ENCODE results near the gene ING4. TPM values are rescaled to one million over a fixed set of nuclear protein-coding genes. Genes with fewer than 3 reads are reported as not detected.

Gene ING4
- total and polyA plus RNA-seq, 2 of the 13 experiments (the other 11 are each of a cell fraction or from before 2014, with no cell fraction given), result 14.4 to 32.4 TPM

- TF ChIP-seq ZBTB7A (CRISPR knock-in tag; IDR thresholded peaks at IDR 0.05), result peak; percentile 52; the same call in 1 of the 2 replicates
- TF ChIP-seq, protein P1, sequence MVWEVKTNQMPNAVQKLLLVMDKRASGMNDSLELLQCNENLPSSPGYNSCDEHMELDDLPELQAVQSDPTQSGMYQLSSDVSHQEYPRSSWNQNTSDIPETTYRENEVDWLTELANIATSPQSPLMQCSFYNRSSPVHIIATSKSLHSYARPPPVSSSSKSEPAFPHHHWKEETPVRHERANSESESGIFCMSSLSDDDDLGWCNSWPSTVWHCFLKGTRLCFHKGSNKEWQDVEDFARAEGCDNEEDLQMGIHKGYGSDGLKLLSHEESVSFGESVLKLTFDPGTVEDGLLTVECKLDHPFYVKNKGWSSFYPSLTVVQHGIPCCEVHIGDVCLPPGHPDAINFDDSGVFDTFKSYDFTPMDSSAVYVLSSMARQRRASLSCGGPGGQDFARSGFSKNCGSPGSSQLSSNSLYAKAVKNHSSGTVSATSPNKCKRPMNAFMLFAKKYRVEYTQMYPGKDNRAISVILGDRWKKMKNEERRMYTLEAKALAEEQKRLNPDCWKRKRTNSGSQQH (CRISPR knock-in tag; IDR thresholded peaks at IDR 0.05; ENCODE audit: low read depth), result peak; percentile 39; the same call in 1 of the 2 replicates
- peak; percentile 21; the same call in 1 of the 2 replicates for TF ChIP-seq HNF4A (CRISPR knock-in tag; IDR thresholded peaks at IDR 0.05)
- no peak for TF ChIP-seq ZNF780A (CRISPR knock-in tag; IDR thresholded peaks at IDR 0.05)
- TF ChIP-seq, protein P2, sequence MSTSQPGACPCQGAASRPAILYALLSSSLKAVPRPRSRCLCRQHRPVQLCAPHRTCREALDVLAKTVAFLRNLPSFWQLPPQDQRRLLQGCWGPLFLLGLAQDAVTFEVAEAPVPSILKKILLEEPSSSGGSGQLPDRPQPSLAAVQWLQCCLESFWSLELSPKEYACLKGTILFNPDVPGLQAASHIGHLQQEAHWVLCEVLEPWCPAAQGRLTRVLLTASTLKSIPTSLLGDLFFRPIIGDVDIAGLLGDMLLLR (CRISPR knock-in tag; IDR thresholded peaks at IDR 0.05), result 0 out of 2 replicates have a peak, but pooled peaks have one; percentile 27
- TF ChIP-seq, protein P3, sequence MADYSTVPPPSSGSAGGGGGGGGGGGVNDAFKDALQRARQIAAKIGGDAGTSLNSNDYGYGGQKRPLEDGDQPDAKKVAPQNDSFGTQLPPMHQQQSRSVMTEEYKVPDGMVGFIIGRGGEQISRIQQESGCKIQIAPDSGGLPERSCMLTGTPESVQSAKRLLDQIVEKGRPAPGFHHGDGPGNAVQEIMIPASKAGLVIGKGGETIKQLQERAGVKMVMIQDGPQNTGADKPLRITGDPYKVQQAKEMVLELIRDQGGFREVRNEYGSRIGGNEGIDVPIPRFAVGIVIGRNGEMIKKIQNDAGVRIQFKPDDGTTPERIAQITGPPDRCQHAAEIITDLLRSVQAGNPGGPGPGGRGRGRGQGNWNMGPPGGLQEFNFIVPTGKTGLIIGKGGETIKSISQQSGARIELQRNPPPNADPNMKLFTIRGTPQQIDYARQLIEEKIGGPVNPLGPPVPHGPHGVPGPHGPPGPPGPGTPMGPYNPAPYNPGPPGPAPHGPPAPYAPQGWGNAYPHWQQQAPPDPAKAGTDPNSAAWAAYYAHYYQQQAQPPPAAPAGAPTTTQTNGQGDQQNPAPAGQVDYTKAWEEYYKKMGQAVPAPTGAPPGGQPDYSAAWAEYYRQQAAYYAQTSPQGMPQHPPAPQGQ (CRISPR knock-in tag; IDR thresholded peaks at IDR 0.05; ENCODE audit: borderline replicate concordance), result no peak
- no peak for TF ChIP-seq ZMYM2 (CRISPR knock-in tag; IDR thresholded peaks at IDR 0.05)
- TF ChIP-seq ZNF354B (CRISPR knock-in tag; IDR thresholded peaks at IDR 0.05), result no peak
- TF ChIP-seq, protein P4, sequence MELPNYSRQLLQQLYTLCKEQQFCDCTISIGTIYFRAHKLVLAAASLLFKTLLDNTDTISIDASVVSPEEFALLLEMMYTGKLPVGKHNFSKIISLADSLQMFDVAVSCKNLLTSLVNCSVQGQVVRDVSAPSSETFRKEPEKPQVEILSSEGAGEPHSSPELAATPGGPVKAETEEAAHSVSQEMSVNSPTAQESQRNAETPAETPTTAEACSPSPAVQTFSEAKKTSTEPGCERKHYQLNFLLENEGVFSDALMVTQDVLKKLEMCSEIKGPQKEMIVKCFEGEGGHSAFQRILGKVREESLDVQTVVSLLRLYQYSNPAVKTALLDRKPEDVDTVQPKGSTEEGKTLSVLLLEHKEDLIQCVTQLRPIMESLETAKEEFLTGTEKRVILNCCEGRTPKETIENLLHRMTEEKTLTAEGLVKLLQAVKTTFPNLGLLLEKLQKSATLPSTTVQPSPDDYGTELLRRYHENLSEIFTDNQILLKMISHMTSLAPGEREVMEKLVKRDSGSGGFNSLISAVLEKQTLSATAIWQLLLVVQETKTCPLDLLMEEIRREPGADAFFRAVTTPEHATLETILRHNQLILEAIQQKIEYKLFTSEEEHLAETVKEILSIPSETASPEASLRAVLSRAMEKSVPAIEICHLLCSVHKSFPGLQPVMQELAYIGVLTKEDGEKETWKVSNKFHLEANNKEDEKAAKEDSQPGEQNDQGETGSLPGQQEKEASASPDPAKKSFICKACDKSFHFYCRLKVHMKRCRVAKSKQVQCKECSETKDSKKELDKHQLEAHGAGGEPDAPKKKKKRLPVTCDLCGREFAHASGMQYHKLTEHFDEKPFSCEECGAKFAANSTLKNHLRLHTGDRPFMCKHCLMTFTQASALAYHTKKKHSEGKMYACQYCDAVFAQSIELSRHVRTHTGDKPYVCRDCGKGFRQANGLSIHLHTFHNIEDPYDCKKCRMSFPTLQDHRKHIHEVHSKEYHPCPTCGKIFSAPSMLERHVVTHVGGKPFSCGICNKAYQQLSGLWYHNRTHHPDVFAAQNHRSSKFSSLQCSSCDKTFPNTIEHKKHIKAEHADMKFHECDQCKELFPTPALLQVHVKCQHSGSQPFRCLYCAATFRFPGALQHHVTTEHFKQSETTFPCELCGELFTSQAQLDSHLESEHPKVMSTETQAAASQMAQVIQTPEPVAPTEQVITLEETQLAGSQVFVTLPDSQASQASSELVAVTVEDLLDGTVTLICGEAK (IDR thresholded peaks at IDR 0.05), result peak; percentile 50
- TF ChIP-seq, protein P4 (CRISPR knock-in tag; IDR thresholded peaks at IDR 0.05), result no peak
- TF ChIP-seq FOXK2 (IDR thresholded peaks at IDR 0.05), result no peak
- TF ChIP-seq, protein P5, sequence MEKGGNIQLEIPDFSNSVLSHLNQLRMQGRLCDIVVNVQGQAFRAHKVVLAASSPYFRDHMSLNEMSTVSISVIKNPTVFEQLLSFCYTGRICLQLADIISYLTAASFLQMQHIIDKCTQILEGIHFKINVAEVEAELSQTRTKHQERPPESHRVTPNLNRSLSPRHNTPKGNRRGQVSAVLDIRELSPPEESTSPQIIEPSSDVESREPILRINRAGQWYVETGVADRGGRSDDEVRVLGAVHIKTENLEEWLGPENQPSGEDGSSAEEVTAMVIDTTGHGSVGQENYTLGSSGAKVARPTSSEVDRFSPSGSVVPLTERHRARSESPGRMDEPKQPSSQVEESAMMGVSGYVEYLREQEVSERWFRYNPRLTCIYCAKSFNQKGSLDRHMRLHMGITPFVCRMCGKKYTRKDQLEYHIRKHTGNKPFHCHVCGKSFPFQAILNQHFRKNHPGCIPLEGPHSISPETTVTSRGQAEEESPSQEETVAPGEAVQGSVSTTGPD (CRISPR knock-in tag; IDR thresholded peaks at IDR 0.05), result no peak
- no peak for TF ChIP-seq MXI1 (IDR thresholded peaks at IDR 0.05; ENCODE audit: borderline replicate concordance, low read depth, low read length)
Observed at GRCh38 chr12:6688543-6688998, 25.7 kb upstream of the ING4 start (continued).
